Measurements from ENCODE around the gene CEP43. TPM values are rescaled to one million over a fixed set of nuclear protein-coding genes. Genes with fewer than 3 reads are reported as not detected.

The CEP43 gene
- total and polyA plus RNA-seq, 10 of the 15 experiments (the other 5 are each of a cell fraction or from before 2014, with no cell fraction given) = 7.7 to 49.9 (median 24.6) TPM

DNA sequence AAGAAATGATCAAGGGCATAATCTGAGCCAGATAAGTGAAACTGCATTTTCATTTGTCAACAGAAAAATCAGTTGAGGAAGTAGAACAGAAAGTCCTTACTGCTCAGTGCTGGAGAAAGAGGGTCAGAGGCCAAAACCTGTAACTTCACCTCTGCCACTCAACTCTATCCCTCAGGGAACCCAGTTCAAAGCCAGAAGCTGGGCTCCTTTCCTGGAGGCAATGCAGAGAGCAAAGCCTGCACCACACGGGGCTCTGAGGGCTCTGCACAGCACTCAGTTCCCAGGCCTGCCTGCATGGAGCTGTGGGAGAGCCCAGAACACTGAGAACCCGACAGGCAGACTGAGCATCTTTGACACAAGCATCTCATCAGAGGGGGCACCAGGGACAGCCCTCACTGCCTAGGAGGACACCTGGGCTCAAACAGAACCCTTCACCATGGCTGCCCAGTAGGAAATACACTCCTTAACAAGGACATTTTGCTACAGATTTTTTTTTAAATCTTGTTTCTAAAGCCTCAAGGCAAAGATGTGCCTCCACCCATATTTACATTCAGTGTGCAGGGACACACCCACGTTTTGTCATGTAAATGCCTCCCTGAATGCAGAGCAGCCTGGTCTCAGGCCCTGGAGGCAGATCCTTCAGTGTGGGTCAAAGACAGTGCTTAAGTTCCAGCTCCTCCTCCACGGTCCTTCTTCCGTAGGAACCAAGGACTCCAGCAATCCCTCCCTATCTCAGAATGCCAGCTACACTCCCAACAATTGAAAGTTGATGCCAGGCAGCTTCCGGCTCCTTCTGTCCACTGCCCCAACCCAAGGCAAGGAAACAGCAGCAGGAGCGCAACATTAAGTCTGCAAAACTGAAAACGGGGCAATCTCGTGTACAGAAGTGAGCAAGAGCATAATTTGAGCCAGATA is 49.4 kb upstream of the CEP43 start:
- ATAC-seq (peak; percentile 14), DNase-seq (ENCODE audit: low read depth, low spot score) (no peak), FAIRE-seq (no peak)
- Histone ChIP-seq H2AFZ (ENCODE audit: control insufficient read depth, low read depth, low read length) (no peak overlapping the region), H3K9ac (ENCODE audit: control insufficient read depth, insufficient read depth, low read length) (peak overlapping the region; percentile 62), H3K27ac (ENCODE audit: control insufficient read depth, insufficient read depth) (peak overlapping the region; percentile 96), H3K4me1 (ENCODE audit: control insufficient read depth, insufficient read depth, low read length) (peaks cover 42% of the 10 kb centered on the region), H3K4me2 (ENCODE audit: control insufficient read depth, insufficient read depth) (peak overlapping the region; percentile 99), H3K9me3 (replicated peaks; ENCODE audit: control insufficient read depth, insufficient read depth, low read length) (no peaks in the 10 kb centered on the region), H3K79me2 (ENCODE audit: control insufficient read depth, insufficient read depth, low read length) (peaks cover 53% of the 10 kb centered on the region), H3K4me3 (peak overlapping the region; percentile 80), H3K36me3 (ENCODE audit: control insufficient read depth in 2 of 2, insufficient read depth in 2 of 2, low read length in 1 of 2) (peaks cover 20% of the 10 kb centered on the region in 2 experiments), H4K20me1 (ENCODE audit: control insufficient read depth, insufficient read depth) (no peaks in the 10 kb centered on the region), H3K27me3 (replicated peaks in 1 of 2; ENCODE audit: control insufficient read depth in 2 of 2, insufficient read depth in 2 of 2, low read length in 1 of 2) (no peaks in the 10 kb centered on the region)
- BruUV-seq (replicated peaks) = no TSS peak
- 2% methylated on average over 9 of the region's 9 CpGs for WGBS (ENCODE audit: insufficient coverage, insufficient replicate concordance, low lambda C conversion rate, missing lambda C conversion rate)
- ChIA-PET RAD21 (ENCODE audit: unreplicated experiment) (interaction anchor here (0.7 to 8.0 kb wide), 10 partner anchors 8 to 191 kb away, joined by 3 to 79 read pairs (median 5); no protein-coding TSS in a partner anchor), POLR2A (interaction anchor here (0.6 to 1.8 kb wide), 9 partner anchors 7 to 162 kb away, joined by 3 to 6 read pairs (median 3); partner anchors contain the start of gene CEP43), CTCF (interaction anchor here (0.8 to 5.0 kb wide), 8 partner anchors 9 to 192 kb away, joined by 3 to 26 read pairs (median 12); partner anchors contain the start of gene CEP43), SMC1A (ENCODE audit: uncharacterized antibody, unreplicated experiment) (interaction anchor here (0.9 to 4.4 kb wide), 15 partner anchors 8 to 189 kb away, joined by 3 to 19 read pairs (median 5); partner anchors contain the start of genes CCR6 and CEP43)
- in situ Hi-C loops (cut with MboI) (no loop called here), intact Hi-C loops (cut with micrococcal nuclease; ENCODE audit: unreplicated experiment) (loop anchor here (2.0 to 10.0 kb wide), 6 partner anchors 39 to 203 kb away; partner anchors contain the start of genes CCR6 and CEP43)
- TF ChIP-seq IKZF2 (IDR thresholded peaks at IDR 0.05) = peak in 1 of 2 experiments; percentile 10; a peak in 1 of 4 replicates
- TF ChIP-seq ETV6 (conservative IDR thresholded peaks at IDR 0.05 in 1 of 2, IDR thresholded peaks at IDR 0.05 in 1 of 2; ENCODE audit: borderline replicate concordance in 1 of 2, low read depth in 1 of 2) = peak in 1 of 2 experiments; percentile 80; a peak in 1 of 4 replicates
- peak; percentile 80 for TF ChIP-seq NR2F1 (conservative IDR thresholded peaks at IDR 0.05)
- 0 out of 2 replicates have a peak, but pooled peaks have one; percentile 21 for TF ChIP-seq IRF4 (IDR thresholded peaks at IDR 0.05; ENCODE audit: low read depth, low read length)
- no peak for TF ChIP-seq SMC3 (IDR thresholded peaks at IDR 0.05; ENCODE audit: borderline replicate concordance, low read length)
- TF ChIP-seq ATF7 (IDR thresholded peaks at IDR 0.05; ENCODE audit: low read depth) = peak; percentile 22; the same call in 1 of the 2 replicates
- 0 out of 2 replicates have a peak, but pooled peaks have one; percentile 51 for TF ChIP-seq WRNIP1 (IDR thresholded peaks at IDR 0.05; ENCODE audit: borderline replicate concordance, low read depth, low read length)
- TF ChIP-seq DPF2 (IDR thresholded peaks at IDR 0.05) = 0 out of 2 replicates have a peak, but pooled peaks have one; percentile 29
- TF ChIP-seq NFXL1 (IDR thresholded peaks at IDR 0.05; ENCODE audit: borderline replicate concordance) = no peak
- TF ChIP-seq, protein P1, sequence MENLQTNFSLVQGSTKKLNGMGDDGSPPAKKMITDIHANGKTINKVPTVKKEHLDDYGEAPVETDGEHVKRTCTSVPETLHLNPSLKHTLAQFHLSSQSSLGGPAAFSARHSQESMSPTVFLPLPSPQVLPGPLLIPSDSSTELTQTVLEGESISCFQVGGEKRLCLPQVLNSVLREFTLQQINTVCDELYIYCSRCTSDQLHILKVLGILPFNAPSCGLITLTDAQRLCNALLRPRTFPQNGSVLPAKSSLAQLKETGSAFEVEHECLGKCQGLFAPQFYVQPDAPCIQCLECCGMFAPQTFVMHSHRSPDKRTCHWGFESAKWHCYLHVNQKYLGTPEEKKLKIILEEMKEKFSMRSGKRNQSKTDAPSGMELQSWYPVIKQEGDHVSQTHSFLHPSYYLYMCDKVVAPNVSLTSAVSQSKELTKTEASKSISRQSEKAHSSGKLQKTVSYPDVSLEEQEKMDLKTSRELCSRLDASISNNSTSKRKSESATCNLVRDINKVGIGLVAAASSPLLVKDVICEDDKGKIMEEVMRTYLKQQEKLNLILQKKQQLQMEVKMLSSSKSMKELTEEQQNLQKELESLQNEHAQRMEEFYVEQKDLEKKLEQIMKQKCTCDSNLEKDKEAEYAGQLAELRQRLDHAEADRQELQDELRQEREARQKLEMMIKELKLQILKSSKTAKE (IDR thresholded peaks at IDR 0.05; ENCODE audit: low read depth, poor library complexity, severe bottlenecking) = no peak
- no peak for TF ChIP-seq HCFC1 (IDR thresholded peaks at IDR 0.05; ENCODE audit: low read length)
- TF ChIP-seq ZNF384 (IDR thresholded peaks at IDR 0.05; ENCODE audit: borderline replicate concordance, low read depth, low read length) = no peak; the same call in 1 of the 2 replicates
- TF ChIP-seq, protein P2, sequence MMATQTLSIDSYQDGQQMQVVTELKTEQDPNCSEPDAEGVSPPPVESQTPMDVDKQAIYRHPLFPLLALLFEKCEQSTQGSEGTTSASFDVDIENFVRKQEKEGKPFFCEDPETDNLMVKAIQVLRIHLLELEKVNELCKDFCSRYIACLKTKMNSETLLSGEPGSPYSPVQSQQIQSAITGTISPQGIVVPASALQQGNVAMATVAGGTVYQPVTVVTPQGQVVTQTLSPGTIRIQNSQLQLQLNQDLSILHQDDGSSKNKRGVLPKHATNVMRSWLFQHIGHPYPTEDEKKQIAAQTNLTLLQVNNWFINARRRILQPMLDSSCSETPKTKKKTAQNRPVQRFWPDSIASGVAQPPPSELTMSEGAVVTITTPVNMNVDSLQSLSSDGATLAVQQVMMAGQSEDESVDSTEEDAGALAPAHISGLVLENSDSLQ (IDR thresholded peaks at IDR 0.05) = peak; percentile 62
- TF ChIP-seq, protein P3, sequence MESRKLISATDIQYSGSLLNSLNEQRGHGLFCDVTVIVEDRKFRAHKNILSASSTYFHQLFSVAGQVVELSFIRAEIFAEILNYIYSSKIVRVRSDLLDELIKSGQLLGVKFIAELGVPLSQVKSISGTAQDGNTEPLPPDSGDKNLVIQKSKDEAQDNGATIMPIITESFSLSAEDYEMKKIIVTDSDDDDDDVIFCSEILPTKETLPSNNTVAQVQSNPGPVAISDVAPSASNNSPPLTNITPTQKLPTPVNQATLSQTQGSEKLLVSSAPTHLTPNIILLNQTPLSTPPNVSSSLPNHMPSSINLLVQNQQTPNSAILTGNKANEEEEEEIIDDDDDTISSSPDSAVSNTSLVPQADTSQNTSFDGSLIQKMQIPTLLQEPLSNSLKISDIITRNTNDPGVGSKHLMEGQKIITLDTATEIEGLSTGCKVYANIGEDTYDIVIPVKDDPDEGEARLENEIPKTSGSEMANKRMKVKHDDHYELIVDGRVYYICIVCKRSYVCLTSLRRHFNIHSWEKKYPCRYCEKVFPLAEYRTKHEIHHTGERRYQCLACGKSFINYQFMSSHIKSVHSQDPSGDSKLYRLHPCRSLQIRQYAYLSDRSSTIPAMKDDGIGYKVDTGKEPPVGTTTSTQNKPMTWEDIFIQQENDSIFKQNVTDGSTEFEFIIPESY (IDR thresholded peaks at IDR 0.05) = no peak
- TF ChIP-seq TARDBP (IDR thresholded peaks at IDR 0.05; ENCODE audit: borderline replicate concordance) = 0 out of 2 replicates have a peak, but pooled peaks have one; percentile 23
